Measurements from ENCODE around the gene LEMD2.

LEMD2 gene

DNA sequence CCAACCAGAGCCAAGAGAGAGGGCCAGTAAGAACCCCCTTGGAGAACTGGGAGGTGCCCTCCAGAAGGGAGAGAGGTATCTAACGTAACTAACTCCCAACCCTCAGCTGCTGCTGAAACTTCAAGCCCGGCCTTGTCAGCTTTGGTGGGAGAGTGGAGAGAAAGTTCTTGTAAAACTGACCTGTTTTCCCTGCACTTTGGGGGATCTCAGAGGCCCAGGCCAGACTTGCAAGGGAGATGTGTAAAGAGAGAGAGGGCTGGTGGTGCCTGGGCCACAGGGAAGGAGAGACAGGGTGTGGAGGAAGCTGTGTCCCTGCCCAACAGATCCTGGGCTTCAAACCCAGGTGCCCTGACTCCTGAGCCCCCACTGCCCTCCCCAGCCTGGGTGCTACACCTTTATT is 24.9 kb downstream of the LEMD2 start:
- CTCF ChIA-PET: interaction anchor here (0.6 to 1.0 kb wide), 3 partner anchors 78 to 98 kb away, joined by 3 to 5 read pairs (median 3); no protein-coding TSS in a partner anchor

GRCh38 chr6:33763483-33763882 is 25.4 kb downstream of the LEMD2 start:
- POLR2A ChIA-PET: interaction anchor here (1.1 to 1.2 kb wide), 2 partner anchors 15 to 52 kb away, joined by 3 to 4 read pairs; partner anchors contain the start of gene UQCC2
- CTCF ChIA-PET: interaction anchor here (0.6 to 2.6 kb wide), 3 partner anchors 18 to 78 kb away, joined by 3 to 11 read pairs (median 4); no protein-coding TSS in a partner anchor
- DNase-seq (ENCODE audit: extremely low spot score): no peak
- TF ChIP-seq SUZ12 (IDR thresholded peaks at IDR 0.05) (no peak), HDGF (IDR thresholded peaks at IDR 0.05; ENCODE audit: borderline replicate concordance) (no peak), SP1 (IDR thresholded peaks at IDR 0.05) (no peak)

More for the DNA sequence above, 24.9 kb downstream of the LEMD2 start:
- no peak for DNase-seq (ENCODE audit: extremely low spot score)
- TF ChIP-seq TARDBP (IDR thresholded peaks at IDR 0.05): no peak
- POLR2A ChIA-PET: interaction anchor here (1.1 to 1.2 kb wide), 2 partner anchors 16 to 53 kb away, joined by 3 to 4 read pairs; partner anchors contain the start of gene UQCC2

- CTCF ChIA-PET: interaction anchor here (0.6 to 2.6 kb wide), 2 partner anchors 17 to 178 kb away, joined by 3 to 11 read pairs; no protein-coding TSS in a partner anchor
- POLR2A ChIA-PET: interaction anchor here (3.7 kb wide), 1 partner anchor 52 kb away, joined by 22 read pairs; the partner anchor contains the start of gene UQCC2
These were observed 26.2 kb downstream of the LEMD2 start for GRCh38 chr6:33762713-33763112.

GRCh38 chr6:33761922-33762629 is 26.9 kb downstream of the LEMD2 start:
- CTCF ChIA-PET: interaction anchor here (0.6 to 2.6 kb wide), 6 partner anchors 9 to 51 kb away, joined by 3 to 11 read pairs (median 4); partner anchors contain the start of gene UQCC2
- DNase-seq (ENCODE audit: extremely low spot score): peak; percentile 50

More at GRCh38 chr6:33762713-33763112, 26.2 kb downstream of the LEMD2 start:
- no peak for DNase-seq (ENCODE audit: extremely low spot score)
- TF ChIP-seq FOXK2 (IDR thresholded peaks at IDR 0.05): no peak
- TF ChIP-seq FOXM1 (IDR thresholded peaks at IDR 0.05; ENCODE audit: borderline replicate concordance): no peak
- TF ChIP-seq TARDBP (IDR thresholded peaks at IDR 0.05): no peak
- TF ChIP-seq ELF4 (IDR thresholded peaks at IDR 0.05): no peak
- no peak for TF ChIP-seq BHLHE40 (IDR thresholded peaks at IDR 0.05; ENCODE audit: borderline replicate concordance)
- TF ChIP-seq ZNF384 (IDR thresholded peaks at IDR 0.05): no peak
- TF ChIP-seq SUZ12 (IDR thresholded peaks at IDR 0.05): no peak
- TF ChIP-seq L3MBTL2 (conservative IDR thresholded peaks at IDR 0.05): no peak
- TF ChIP-seq NFRKB (IDR thresholded peaks at IDR 0.05): no peak
- TF ChIP-seq, protein P1, sequence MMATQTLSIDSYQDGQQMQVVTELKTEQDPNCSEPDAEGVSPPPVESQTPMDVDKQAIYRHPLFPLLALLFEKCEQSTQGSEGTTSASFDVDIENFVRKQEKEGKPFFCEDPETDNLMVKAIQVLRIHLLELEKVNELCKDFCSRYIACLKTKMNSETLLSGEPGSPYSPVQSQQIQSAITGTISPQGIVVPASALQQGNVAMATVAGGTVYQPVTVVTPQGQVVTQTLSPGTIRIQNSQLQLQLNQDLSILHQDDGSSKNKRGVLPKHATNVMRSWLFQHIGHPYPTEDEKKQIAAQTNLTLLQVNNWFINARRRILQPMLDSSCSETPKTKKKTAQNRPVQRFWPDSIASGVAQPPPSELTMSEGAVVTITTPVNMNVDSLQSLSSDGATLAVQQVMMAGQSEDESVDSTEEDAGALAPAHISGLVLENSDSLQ (IDR thresholded peaks at IDR 0.05): no peak
- TF ChIP-seq CTBP1 (IDR thresholded peaks at IDR 0.05; ENCODE audit: borderline replicate concordance): no peak
- no peak for TF ChIP-seq ARNT (IDR thresholded peaks at IDR 0.05)
- TF ChIP-seq HDGF (IDR thresholded peaks at IDR 0.05; ENCODE audit: borderline replicate concordance): no peak
- no peak for TF ChIP-seq SP1 (IDR thresholded peaks at IDR 0.05)
- no peak for TF ChIP-seq LEF1 (IDR thresholded peaks at IDR 0.05; ENCODE audit: borderline replicate concordance)
- TF ChIP-seq FOXA1 (IDR thresholded peaks at IDR 0.05): no peak

DNA sequence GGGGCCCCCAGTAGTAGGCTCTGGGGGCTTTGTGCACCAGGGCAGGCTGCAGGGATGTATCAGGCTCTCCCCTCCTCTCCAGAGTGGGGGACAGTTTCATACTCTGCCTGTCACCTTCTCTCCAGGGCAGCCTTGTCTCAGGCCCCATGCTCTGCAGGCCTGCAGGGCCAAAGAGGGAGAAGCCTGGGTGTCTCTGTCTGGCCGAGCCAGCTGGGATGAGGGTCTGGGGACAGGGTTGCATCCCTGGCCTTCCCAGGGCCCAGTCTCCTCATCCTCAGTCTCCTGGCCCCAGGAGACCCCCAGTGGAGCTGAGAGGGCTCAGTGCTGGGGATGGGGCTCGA is 27.4 kb downstream of the LEMD2 start:
- no peak for DNase-seq (ENCODE audit: extremely low spot score)
- CTCF ChIA-PET: interaction anchor here (0.6 to 2.6 kb wide), 8 partner anchors 10 to 51 kb away, joined by 3 to 11 read pairs (median 3); partner anchors contain the start of gene UQCC2
- POLR2A ChIA-PET: interaction anchor here (3.7 kb wide), 1 partner anchor 50 kb away, joined by 22 read pairs; the partner anchor contains the start of gene UQCC2
- TF ChIP-seq LEF1 (IDR thresholded peaks at IDR 0.05; ENCODE audit: borderline replicate concordance): no peak
- TF ChIP-seq ZNF384 (IDR thresholded peaks at IDR 0.05): no peak
- no peak for TF ChIP-seq SP1 (IDR thresholded peaks at IDR 0.05)
- no peak for TF ChIP-seq ARNT (IDR thresholded peaks at IDR 0.05)
- no peak for TF ChIP-seq FOXM1 (IDR thresholded peaks at IDR 0.05; ENCODE audit: borderline replicate concordance)
- TF ChIP-seq HDGF (IDR thresholded peaks at IDR 0.05; ENCODE audit: borderline replicate concordance): no peak
- TF ChIP-seq ELF4 (IDR thresholded peaks at IDR 0.05): no peak
- TF ChIP-seq CTBP1 (IDR thresholded peaks at IDR 0.05; ENCODE audit: borderline replicate concordance): no peak
- TF ChIP-seq FOXK2 (IDR thresholded peaks at IDR 0.05): no peak
- TF ChIP-seq NFRKB (IDR thresholded peaks at IDR 0.05): no peak
- TF ChIP-seq TARDBP (IDR thresholded peaks at IDR 0.05): no peak
- TF ChIP-seq FOXA1 (IDR thresholded peaks at IDR 0.05): no peak
- TF ChIP-seq, protein P1 (IDR thresholded peaks at IDR 0.05): no peak
- no peak for TF ChIP-seq BHLHE40 (IDR thresholded peaks at IDR 0.05; ENCODE audit: borderline replicate concordance)
- TF ChIP-seq SUZ12 (IDR thresholded peaks at IDR 0.05): no peak

More at GRCh38 chr6:33761922-33762629, 26.9 kb downstream of the LEMD2 start:
- TF ChIP-seq CTBP1 (IDR thresholded peaks at IDR 0.05; ENCODE audit: borderline replicate concordance) (no peak), BHLHE40 (IDR thresholded peaks at IDR 0.05; ENCODE audit: borderline replicate concordance) (no peak), ARNT (IDR thresholded peaks at IDR 0.05) (no peak), NFRKB (IDR thresholded peaks at IDR 0.05) (no peak), SUZ12 (IDR thresholded peaks at IDR 0.05) (no peak), HDGF (IDR thresholded peaks at IDR 0.05; ENCODE audit: borderline replicate concordance) (no peak), TARDBP (IDR thresholded peaks at IDR 0.05) (no peak), FOXK2 (IDR thresholded peaks at IDR 0.05) (no peak), ELF4 (IDR thresholded peaks at IDR 0.05) (no peak), FOXM1 (IDR thresholded peaks at IDR 0.05; ENCODE audit: borderline replicate concordance) (no peak), FOXA1 (IDR thresholded peaks at IDR 0.05) (no peak)
- TF ChIP-seq, protein P1 (IDR thresholded peaks at IDR 0.05): no peak
- POLR2A ChIA-PET: interaction anchor here (3.7 kb wide), 1 partner anchor 51 kb away, joined by 22 read pairs; the partner anchor contains the start of gene UQCC2

All from HEK293T (cell line).